ENCODE results near the gene IPPK. TPM values are rescaled to one million over a fixed set of nuclear protein-coding genes. Genes with fewer than 3 reads are reported as not detected.
"Not testable (repeated sequence)": the region's sequence is repeated elsewhere in the genome, so short reads cannot be mapped to it uniquely, and the experiment has no call there.

The IPPK gene
- polyA plus RNA-seq, 4 donors, result 3.0 to 6.8 (median 4.7) TPM

DNA sequence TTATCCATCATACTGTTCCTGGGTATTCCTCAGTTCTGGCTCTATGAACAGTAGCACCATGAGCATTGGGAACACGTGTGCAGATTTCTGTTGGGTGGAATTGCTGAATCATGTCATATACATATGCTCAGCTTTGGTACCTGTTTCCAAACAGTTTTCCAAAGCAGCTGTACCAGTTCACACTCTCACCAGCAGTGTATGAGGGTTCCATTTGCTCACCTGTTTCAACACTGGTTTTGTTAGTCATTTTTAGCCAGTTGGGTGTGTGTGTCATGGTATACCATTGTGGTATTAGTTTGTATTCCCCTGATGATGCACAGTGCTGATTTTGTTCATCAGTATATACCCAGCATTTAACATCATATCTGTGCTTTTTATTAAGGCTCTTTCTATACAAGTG lies 77.4 kb downstream of the IPPK start:
- DNase-seq, result no peak
- Histone ChIP-seq H3K4me1 (ENCODE audit: control insufficient read depth in 3 of 3, insufficient read depth in 2 of 3, low read depth in 1 of 3, low read length in 2 of 3) (no peaks in the 10 kb centered on the region), H3K27me3 (ENCODE audit: control insufficient read depth in 3 of 3, insufficient read depth in 3 of 3, low read length in 3 of 3) (no peaks in the 10 kb centered on the region), H3K4me3 (ENCODE audit: low read depth in 1 of 3, low read length in 3 of 3) (no peak overlapping the region), H3K9me3 (ENCODE audit: control insufficient read depth in 2 of 2, insufficient read depth in 1 of 2, low read depth in 1 of 2, low read length in 1 of 2) (no peaks in the 10 kb centered on the region), H3K27ac (ENCODE audit: low read depth in 1 of 3, low read length in 2 of 3) (no peak overlapping the region), H3K36me3 (ENCODE audit: control insufficient read depth in 3 of 3, insufficient read depth in 2 of 3, low read depth in 1 of 3, low read length in 3 of 3) (no peaks in the 10 kb centered on the region)
- 91 to 92% (median 92%) methylated on average over 1 of the region's 1 CpG for WGBS, 3 donors
- no peak for FAIRE-seq

DNA sequence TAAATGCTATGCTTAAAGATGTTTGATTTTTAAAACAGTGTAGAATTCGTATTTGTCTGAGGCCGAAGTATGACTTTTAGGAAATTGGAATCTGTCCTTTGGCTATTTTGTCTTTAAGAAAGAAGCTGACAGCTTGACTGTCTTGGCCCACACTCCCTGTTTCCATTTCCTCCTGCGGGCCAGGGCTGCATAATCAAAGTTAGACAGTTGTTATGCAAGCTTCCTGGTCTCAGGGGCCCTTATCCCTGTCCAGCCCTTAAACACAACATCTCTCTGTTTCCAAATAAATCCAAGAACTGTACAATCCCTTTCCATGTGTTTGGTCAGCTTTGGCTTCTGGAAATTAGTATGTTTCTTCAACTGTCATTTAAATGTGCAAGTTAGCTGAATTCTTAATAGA lies 79.6 kb downstream of the IPPK start:
- Histone ChIP-seq H3K9me3 (ENCODE audit: control insufficient read depth in 2 of 2, insufficient read depth in 1 of 2, low read depth in 1 of 2, low read length in 1 of 2) (no peaks in the 10 kb centered on the region), H3K4me3 (ENCODE audit: low read depth in 1 of 3, low read length in 3 of 3) (no peak overlapping the region), H3K36me3 (ENCODE audit: control insufficient read depth in 3 of 3, insufficient read depth in 2 of 3, low read depth in 1 of 3, low read length in 3 of 3) (no peaks in the 10 kb centered on the region), H3K27me3 (ENCODE audit: control insufficient read depth in 3 of 3, insufficient read depth in 3 of 3, low read length in 3 of 3) (no peaks in the 10 kb centered on the region), H3K4me1 (ENCODE audit: control insufficient read depth in 3 of 3, insufficient read depth in 2 of 3, low read depth in 1 of 3, low read length in 2 of 3) (no peaks in the 10 kb centered on the region), H3K27ac (ENCODE audit: low read depth in 1 of 3, low read length in 2 of 3) (peak overlapping the region in 2 of 3 donors; percentile 34 to 55)
- WGBS, 3 donors, result 32 to 70% (median 63%) methylated on average over 3 of the region's 3 CpGs
- DNase-seq, result peak in 1 of 2 donors; percentile 33
- no peak for FAIRE-seq

- no peak overlapping the region for H3K4me3 ChIP-seq (ENCODE audit: low read depth in 1 of 3, low read length in 3 of 3)
- no peaks in the 10 kb centered on the region for H3K9me3 ChIP-seq (ENCODE audit: control insufficient read depth in 2 of 2, insufficient read depth in 1 of 2, low read depth in 1 of 2, low read length in 1 of 2)
- H3K27me3 ChIP-seq (ENCODE audit: control insufficient read depth in 3 of 3, insufficient read depth in 3 of 3, low read length in 3 of 3), result no peaks in the 10 kb centered on the region
- H3K4me1 ChIP-seq (ENCODE audit: control insufficient read depth in 3 of 3, insufficient read depth in 2 of 3, low read depth in 1 of 3, low read length in 2 of 3), result no peaks in the 10 kb centered on the region
- FAIRE-seq (no peak), DNase-seq (no peak)
- peak overlapping the region in 1 of 3 donors; percentile 55 for H3K27ac ChIP-seq (ENCODE audit: low read depth in 1 of 3, low read length in 2 of 3)
- no peaks in the 10 kb centered on the region for H3K36me3 ChIP-seq (ENCODE audit: control insufficient read depth in 3 of 3, insufficient read depth in 2 of 3, low read depth in 1 of 3, low read length in 3 of 3)
- 81 to 94% (median 91%) methylated on average over 1 of the region's 1 CpG for WGBS, 3 donors
Observed at GRCh38 chr9:92589923-92590322, 80.0 kb downstream of the IPPK start.

- H3K9me3 ChIP-seq (ENCODE audit: control insufficient read depth in 2 of 2, insufficient read depth in 1 of 2, low read depth in 1 of 2, low read length in 1 of 2), result peaks cover 0 to 3% of the 10 kb centered on the region in 2 donors
- no peak for FAIRE-seq
- no peaks in the 10 kb centered on the region for H3K36me3 ChIP-seq (ENCODE audit: control insufficient read depth in 3 of 3, insufficient read depth in 2 of 3, low read depth in 1 of 3, low read length in 3 of 3)
- no peak overlapping the region for H3K27ac ChIP-seq (ENCODE audit: low read depth in 1 of 3, low read length in 2 of 3)
- H3K4me3 ChIP-seq (ENCODE audit: low read depth in 1 of 3, low read length in 3 of 3), result no peak overlapping the region
- WGBS, 3 donors, result 42 to 73% (median 67%) methylated on average over 1 of the region's 1 CpG
- no peak for DNase-seq
- no peaks in the 10 kb centered on the region for H3K4me1 ChIP-seq (ENCODE audit: control insufficient read depth in 3 of 3, insufficient read depth in 2 of 3, low read depth in 1 of 3, low read length in 2 of 3)
- H3K27me3 ChIP-seq (ENCODE audit: control insufficient read depth in 3 of 3, insufficient read depth in 3 of 3, low read length in 3 of 3), result no peaks in the 10 kb centered on the region
Observed at GRCh38 chr9:92576175-92576574, 93.8 kb downstream of the IPPK start.

- H3K36me3 ChIP-seq (ENCODE audit: control insufficient read depth in 3 of 3, insufficient read depth in 2 of 3, low read depth in 1 of 3, low read length in 3 of 3); FAIRE-seq; H3K9me3 ChIP-seq (ENCODE audit: control insufficient read depth in 2 of 2, insufficient read depth in 1 of 2, low read depth in 1 of 2, low read length in 1 of 2); H3K4me1 ChIP-seq (ENCODE audit: control insufficient read depth in 3 of 3, insufficient read depth in 2 of 3, low read depth in 1 of 3, low read length in 2 of 3); H3K27me3 ChIP-seq (ENCODE audit: control insufficient read depth in 3 of 3, insufficient read depth in 3 of 3, low read length in 3 of 3); H3K4me3 ChIP-seq (ENCODE audit: low read depth in 1 of 3, low read length in 3 of 3); DNase-seq; H3K27ac ChIP-seq (ENCODE audit: low read depth in 1 of 3, low read length in 2 of 3): not testable (repeated sequence)
- WGBS, 3 donors, result 95 to 98% (median 97%) methylated on average over 14 of the region's 14 CpGs
Observed at GRCh38 chr9:92573612-92574011, 96.3 kb downstream of the IPPK start.

DNA sequence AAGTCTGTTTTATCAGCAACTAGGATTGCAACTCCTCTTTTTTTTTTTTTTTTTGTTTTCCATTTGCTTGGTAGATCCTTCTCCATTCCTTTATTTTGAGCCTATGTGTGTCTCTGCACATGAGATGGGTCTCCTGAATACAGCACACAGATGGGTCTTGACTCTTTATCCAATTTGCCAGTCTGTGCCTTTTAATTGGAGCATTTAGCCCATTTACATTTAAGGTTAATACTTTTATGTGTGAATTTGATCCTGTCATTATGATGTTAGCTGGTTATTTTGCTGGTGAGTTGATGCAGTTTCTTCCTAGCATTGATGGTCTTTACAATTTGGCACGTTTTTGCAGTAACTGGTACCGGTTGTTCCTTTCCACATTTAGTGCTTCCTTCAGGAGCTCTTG lies 98.1 kb downstream of the IPPK start:
- not testable (repeated sequence) for H3K4me1 ChIP-seq (ENCODE audit: control insufficient read depth in 3 of 3, insufficient read depth in 2 of 3, low read depth in 1 of 3, low read length in 2 of 3); H3K27ac ChIP-seq (ENCODE audit: low read depth in 1 of 3, low read length in 2 of 3); FAIRE-seq; H3K9me3 ChIP-seq (ENCODE audit: control insufficient read depth in 2 of 2, insufficient read depth in 1 of 2, low read depth in 1 of 2, low read length in 1 of 2); DNase-seq; H3K4me3 ChIP-seq (ENCODE audit: low read depth in 1 of 3, low read length in 3 of 3); H3K27me3 ChIP-seq (ENCODE audit: control insufficient read depth in 3 of 3, insufficient read depth in 3 of 3, low read length in 3 of 3); H3K36me3 ChIP-seq (ENCODE audit: control insufficient read depth in 3 of 3, insufficient read depth in 2 of 3, low read depth in 1 of 3, low read length in 3 of 3)
- 84 to 89% (median 88%) methylated on average over 2 of the region's 2 CpGs for WGBS, 3 donors

DNA sequence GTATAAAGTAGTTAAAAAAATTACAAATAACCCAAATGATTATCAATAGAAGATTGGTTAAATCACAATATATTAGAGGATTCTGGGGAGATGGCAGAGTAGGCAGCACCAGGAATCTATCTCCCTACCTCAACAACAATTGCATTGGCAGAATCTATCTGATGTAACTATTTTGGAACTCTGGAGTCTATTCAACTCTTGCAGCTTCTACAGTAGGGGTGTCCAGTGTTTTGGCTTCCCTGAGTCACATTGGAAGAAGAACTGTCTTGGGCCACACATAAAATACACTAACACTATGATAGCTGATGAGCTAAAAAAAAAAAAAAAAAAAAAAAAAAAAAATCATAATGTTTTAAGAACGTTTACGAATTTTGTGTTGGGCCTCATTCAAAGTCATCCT lies 104.9 kb downstream of the IPPK start:
- Histone ChIP-seq H3K36me3 (ENCODE audit: control insufficient read depth in 3 of 3, insufficient read depth in 2 of 3, low read depth in 1 of 3, low read length in 3 of 3) (no peaks in the 10 kb centered on the region), H3K4me3 (ENCODE audit: low read depth in 1 of 3, low read length in 3 of 3) (no peak overlapping the region), H3K27ac (ENCODE audit: low read depth in 1 of 3, low read length in 2 of 3) (no peak overlapping the region), H3K4me1 (ENCODE audit: control insufficient read depth in 3 of 3, insufficient read depth in 2 of 3, low read depth in 1 of 3, low read length in 2 of 3) (peaks cover 0 to 4% (median 0%) of the 10 kb centered on the region in 3 donors), H3K9me3 (ENCODE audit: control insufficient read depth in 2 of 2, insufficient read depth in 1 of 2, low read depth in 1 of 2, low read length in 1 of 2) (peaks cover 0 to 4% of the 10 kb centered on the region in 2 donors), H3K27me3 (ENCODE audit: control insufficient read depth in 3 of 3, insufficient read depth in 3 of 3, low read length in 3 of 3) (no peaks in the 10 kb centered on the region)
- DNase-seq (no peak), FAIRE-seq (no peak)
- WGBS, 3 donors, result 72 to 83% (median 74%) methylated on average over 2 of the region's 2 CpGs

DNA sequence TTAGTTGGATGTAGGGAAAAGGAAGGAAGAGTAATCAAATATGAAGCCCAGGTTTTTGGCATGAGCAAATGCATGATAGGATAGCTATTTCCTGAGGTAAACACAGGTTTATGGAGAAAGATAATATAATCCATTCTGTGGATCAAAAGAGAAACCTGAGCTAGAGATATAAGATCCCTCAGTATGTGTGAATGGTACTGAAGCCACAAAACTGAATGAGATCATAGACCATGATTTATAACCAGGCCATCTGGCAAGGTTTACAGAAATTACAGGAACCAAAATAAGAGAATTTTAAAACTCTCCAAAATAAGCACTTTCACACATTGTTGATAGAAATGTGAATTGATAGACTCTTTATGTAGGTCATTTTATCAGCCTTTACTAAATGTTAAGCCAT lies 105.4 kb downstream of the IPPK start:
- peaks cover 0 to 4% of the 10 kb centered on the region in 2 donors for H3K9me3 ChIP-seq (ENCODE audit: control insufficient read depth in 2 of 2, insufficient read depth in 1 of 2, low read depth in 1 of 2, low read length in 1 of 2)
- H3K36me3 ChIP-seq (ENCODE audit: control insufficient read depth in 3 of 3, insufficient read depth in 2 of 3, low read depth in 1 of 3, low read length in 3 of 3), result no peaks in the 10 kb centered on the region
- no peak for DNase-seq
- no peaks in the 10 kb centered on the region for H3K27me3 ChIP-seq (ENCODE audit: control insufficient read depth in 3 of 3, insufficient read depth in 3 of 3, low read length in 3 of 3)
- no peak overlapping the region for H3K4me3 ChIP-seq (ENCODE audit: low read depth in 1 of 3, low read length in 3 of 3)
- H3K27ac ChIP-seq (ENCODE audit: low read depth in 1 of 3, low read length in 2 of 3), result no peak overlapping the region
- H3K4me1 ChIP-seq (ENCODE audit: control insufficient read depth in 3 of 3, insufficient read depth in 2 of 3, low read depth in 1 of 3, low read length in 2 of 3), result peaks cover 0 to 4% (median 0%) of the 10 kb centered on the region in 3 donors
- FAIRE-seq, result no peak

All from small intestine (tissue), 7 donors.